Measurements from ENCODE around the gene PKD1L1.

DNA sequence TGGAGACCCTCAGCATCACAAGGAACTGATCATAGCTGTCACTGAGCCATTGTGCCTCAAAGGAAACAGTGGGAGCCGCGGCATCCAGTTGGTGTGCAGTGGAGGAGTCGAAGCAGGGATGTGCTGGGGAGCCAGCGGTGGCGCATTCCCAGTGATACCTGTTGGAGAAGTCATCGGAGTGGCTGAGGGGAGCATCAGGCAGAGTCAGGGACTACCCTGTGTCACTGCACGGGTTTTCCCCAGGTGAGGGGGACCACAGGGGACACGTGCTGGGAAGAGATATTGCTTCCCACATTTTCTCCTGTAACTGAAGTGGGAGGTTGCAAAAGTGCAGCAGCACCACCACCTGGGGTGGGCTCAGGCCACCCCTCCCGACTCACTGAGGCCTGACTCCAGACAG lies 57.7 kb downstream of the PKD1L1 start:
- TF ChIP-seq EZH2 (IDR thresholded peaks at IDR 0.05) (no peak), POLR2AphosphoS5 (IDR thresholded peaks at IDR 0.05; ENCODE audit: borderline replicate concordance, low read depth, low read length) (no peak)
